Mesothelial cell of epicardium (in vitro differentiated cells): ENCODE measurements around the gene SPOCK2. TPM values are rescaled to one million over a fixed set of nuclear protein-coding genes. Genes with fewer than 3 reads are reported as not detected.

Experiments used
- DNase-seq, 2 experiments: peaks; one replicate each; pipeline ENCODE4 v3.0.0; 2021; ENCODE audit warnings: low spot score in 2 of 2; ENCODE audit not compliant: unreplicated experiment in 2 of 2
- H3K27ac Mint-ChIP-seq: 2 replicates; pipeline ENCODE4 v1.8.0; 2021; ENCODE audit warnings: mixed read lengths
- H3K27me3 Mint-ChIP-seq: 2 replicates; pipeline ENCODE4 v1.8.0; 2021; ENCODE audit warnings: low read depth, mixed read lengths
- H3K36me3 Mint-ChIP-seq: 2 replicates; pipeline ENCODE4 v1.8.0; 2021; ENCODE audit warnings: mixed read lengths
- H3K4me1 Mint-ChIP-seq: 2 replicates; pipeline ENCODE4 v1.8.0; 2021; ENCODE audit warnings: mixed read lengths
- H3K4me3 Mint-ChIP-seq: 2 replicates; pipeline ENCODE4 v1.8.0; 2021; ENCODE audit warnings: mild to moderate bottlenecking, moderate library complexity, mixed read lengths
- H3K9me3 Mint-ChIP-seq: 2 replicates; pipeline ENCODE4 v1.8.0; 2021; ENCODE audit warnings: mixed read lengths
- total RNA-seq: library from RNA; stranded (reverse); gene quantifications from 3 replicates; pipeline ENCODE4 v1.2.1, GENCODE V29; 2021
- TF ChIP-seq, protein P1 (sequence below): fragments of 200-600 bp; sonication (generic); IDR thresholded peaks from one replicate; pipeline ENCODE4 v1.5.0; 2021; ENCODE audit warnings: antibody characterized with exemption; ENCODE audit not compliant: unreplicated experiment

SPOCK2 gene
- total RNA-seq, 1 donor from 2014 or later: 28.5 TPM

DNA sequence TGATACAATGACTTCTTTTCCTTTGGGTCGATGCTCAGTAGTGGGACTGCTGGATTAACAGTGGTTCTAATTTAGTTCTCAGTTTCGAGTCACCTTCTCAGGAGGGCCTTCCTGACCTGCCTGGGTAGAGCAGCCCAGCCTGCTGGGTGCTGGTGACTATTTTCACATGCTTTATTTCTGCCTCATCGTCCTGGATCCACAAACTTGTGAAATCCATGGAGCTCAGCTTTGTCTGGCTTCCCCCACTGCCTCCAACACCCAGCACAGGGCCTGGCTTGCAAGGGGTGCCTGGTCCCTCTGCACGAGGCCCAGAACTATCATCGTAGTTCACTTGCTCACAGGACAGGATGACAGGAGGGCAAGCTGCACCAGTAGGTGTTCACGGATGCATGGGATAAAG lies 46.9 kb downstream of the SPOCK2 start:
- Mint-ChIP-seq H3K4me3 (no peak overlapping the region), H3K36me3 (no peaks in the 10 kb centered on the region), H3K27ac (peak overlapping the region; percentile 53), H3K9me3 (peaks cover 2% of the 10 kb centered on the region), H3K4me1 (peaks cover 68% of the 10 kb centered on the region), H3K27me3 (no peaks in the 10 kb centered on the region)
- DNase-seq: no peak
- TF ChIP-seq, protein P1, sequence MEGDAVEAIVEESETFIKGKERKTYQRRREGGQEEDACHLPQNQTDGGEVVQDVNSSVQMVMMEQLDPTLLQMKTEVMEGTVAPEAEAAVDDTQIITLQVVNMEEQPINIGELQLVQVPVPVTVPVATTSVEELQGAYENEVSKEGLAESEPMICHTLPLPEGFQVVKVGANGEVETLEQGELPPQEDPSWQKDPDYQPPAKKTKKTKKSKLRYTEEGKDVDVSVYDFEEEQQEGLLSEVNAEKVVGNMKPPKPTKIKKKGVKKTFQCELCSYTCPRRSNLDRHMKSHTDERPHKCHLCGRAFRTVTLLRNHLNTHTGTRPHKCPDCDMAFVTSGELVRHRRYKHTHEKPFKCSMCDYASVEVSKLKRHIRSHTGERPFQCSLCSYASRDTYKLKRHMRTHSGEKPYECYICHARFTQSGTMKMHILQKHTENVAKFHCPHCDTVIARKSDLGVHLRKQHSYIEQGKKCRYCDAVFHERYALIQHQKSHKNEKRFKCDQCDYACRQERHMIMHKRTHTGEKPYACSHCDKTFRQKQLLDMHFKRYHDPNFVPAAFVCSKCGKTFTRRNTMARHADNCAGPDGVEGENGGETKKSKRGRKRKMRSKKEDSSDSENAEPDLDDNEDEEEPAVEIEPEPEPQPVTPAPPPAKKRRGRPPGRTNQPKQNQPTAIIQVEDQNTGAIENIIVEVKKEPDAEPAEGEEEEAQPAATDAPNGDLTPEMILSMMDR: no peak

DNA sequence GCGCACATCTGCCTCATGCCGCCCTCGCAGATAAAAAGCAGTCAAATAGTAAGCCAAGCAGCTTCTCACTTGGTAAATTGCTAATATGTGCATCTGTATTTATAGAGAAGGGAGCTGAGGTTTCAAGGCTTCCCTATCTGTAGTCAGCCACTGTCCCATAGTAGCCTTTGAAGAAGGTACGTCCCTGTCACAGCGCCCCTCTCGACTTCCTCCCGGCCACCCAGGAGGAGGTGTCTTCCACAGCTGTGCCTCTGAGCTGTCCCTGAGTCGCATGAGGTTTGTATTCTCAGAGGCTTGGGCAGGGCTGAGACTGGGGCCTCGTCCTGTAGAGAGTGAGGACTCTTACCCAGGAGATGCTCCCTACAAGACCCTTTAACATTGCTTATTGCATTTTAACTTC lies 49.0 kb downstream of the SPOCK2 start:
- TF ChIP-seq, protein P1: no peak
- Mint-ChIP-seq H3K4me1 (peaks cover 53% of the 10 kb centered on the region), H3K36me3 (no peaks in the 10 kb centered on the region), H3K27me3 (no peaks in the 10 kb centered on the region), H3K27ac (peak overlapping the region; percentile 39), H3K9me3 (no peaks in the 10 kb centered on the region), H3K4me3 (no peak overlapping the region)
- no peak for DNase-seq

DNA sequence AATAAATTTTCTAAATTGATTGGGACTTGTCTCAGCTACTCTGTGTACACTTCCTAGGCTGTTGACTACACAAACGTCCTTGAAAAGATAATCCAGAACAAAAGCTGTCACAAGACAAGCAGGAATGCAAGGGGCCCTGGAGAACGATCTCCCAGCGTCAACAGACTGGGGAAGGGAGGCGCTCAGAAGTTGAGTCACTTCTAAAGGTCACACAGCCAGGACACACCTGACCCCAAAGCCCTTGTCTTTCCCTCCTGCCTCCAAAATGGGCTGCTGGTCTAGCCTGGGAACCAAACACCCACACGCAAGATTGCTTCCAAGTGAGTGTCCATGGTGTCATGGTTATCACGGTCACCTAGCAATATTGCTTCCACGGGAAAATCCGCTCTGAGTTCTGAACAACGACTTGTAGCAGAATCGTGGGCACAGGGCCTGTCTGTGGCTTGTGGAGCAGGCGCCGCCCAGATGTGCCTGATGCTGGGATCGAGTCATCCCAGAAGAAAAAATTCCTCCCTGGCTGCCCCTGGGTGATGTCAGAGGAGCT lies 49.8 kb downstream of the SPOCK2 start:
- H3K4me1 Mint-ChIP-seq: peaks cover 47% of the 10 kb centered on the region
- no peak overlapping the region for H3K4me3 Mint-ChIP-seq
- TF ChIP-seq, protein P1: no peak
- no peaks in the 10 kb centered on the region for H3K27me3 Mint-ChIP-seq
- no peaks in the 10 kb centered on the region for H3K36me3 Mint-ChIP-seq
- no peaks in the 10 kb centered on the region for H3K9me3 Mint-ChIP-seq
- no peak for DNase-seq
- peak overlapping the region; percentile 68 for H3K27ac Mint-ChIP-seq

DNA sequence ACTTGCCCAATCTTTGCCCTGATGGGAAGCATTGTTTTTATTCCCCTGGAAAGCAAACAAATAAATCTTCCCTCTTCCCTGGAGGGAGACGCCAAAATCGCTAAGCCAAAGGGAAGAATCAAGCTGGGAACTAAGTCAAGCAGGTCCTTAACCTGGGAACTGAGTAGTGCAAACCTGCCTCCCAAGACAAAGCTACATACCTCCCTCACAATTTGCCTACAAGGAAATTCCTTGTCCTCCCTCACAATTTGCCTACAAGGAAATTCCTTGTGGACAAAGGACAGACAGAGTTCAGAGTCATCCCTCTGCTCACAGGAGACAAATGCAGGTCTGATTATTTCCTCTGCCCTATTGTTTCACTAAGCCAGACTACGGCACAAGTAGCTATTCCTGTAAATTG lies 50.5 kb downstream of the SPOCK2 start:
- H3K4me1 Mint-ChIP-seq: peaks cover 40% of the 10 kb centered on the region
- TF ChIP-seq, protein P1: no peak
- H3K4me3 Mint-ChIP-seq: no peak overlapping the region
- no peaks in the 10 kb centered on the region for H3K36me3 Mint-ChIP-seq
- peak overlapping the region; percentile 68 for H3K27ac Mint-ChIP-seq
- no peaks in the 10 kb centered on the region for H3K9me3 Mint-ChIP-seq
- H3K27me3 Mint-ChIP-seq: no peaks in the 10 kb centered on the region
- DNase-seq: no peak

DNA sequence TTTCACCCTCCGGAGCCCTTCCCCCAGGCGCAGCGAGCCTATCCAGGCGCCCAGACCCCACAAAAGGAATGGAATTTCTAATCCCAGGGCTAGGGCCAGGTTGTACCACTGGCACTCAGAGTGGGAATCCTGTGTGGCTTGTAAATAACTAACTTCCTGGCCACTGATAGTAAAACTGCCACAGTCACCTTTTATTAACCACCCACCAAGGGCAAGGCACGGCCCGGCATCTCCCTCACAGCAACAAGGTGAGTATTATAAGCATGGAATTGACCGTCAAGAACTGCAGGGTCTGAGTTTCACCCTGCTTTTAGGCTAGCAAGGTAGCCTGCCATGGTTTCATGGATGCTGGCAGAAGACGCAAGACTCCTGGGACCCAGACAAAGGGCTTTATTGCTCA lies 51.1 kb downstream of the SPOCK2 start:
- peaks cover 35% of the 10 kb centered on the region for H3K4me1 Mint-ChIP-seq

More for the DNA sequence above, 51.1 kb downstream of the SPOCK2 start:
- DNase-seq: no peak
- Mint-ChIP-seq H3K9me3 (no peaks in the 10 kb centered on the region), H3K36me3 (no peaks in the 10 kb centered on the region), H3K27ac (peak overlapping the region; percentile 68), H3K27me3 (no peaks in the 10 kb centered on the region), H3K4me3 (no peak overlapping the region)
- TF ChIP-seq, protein P1: no peak
